HEK293 (cell line): ENCODE measurements around the gene GNPTG.

Experiments used
- ELK4 ChIP-seq: IDR thresholded peaks from 2 replicates; pipeline ENCODE4 v1.6.1; 2011; ENCODE audit warnings: mild to moderate bottlenecking, low read depth, low read length, borderline replicate concordance
- GLI2 ChIP-seq: fragments of 450-650 bp; formaldehyde crosslinking; IDR thresholded peaks from 2 replicates; pipeline ENCODE4; 2017; ENCODE audit warnings: missing biosample characterization, missing genetic modification characterization, low read depth, borderline replicate concordance
- HOXA7 ChIP-seq: sonication (generic); formaldehyde crosslinking; IDR thresholded peaks from 2 replicates; pipeline ENCODE4 v1.8.1; 2022; ENCODE audit warnings: missing genetic modification reagents, borderline replicate concordance
- PRDM6 ChIP-seq: fragments of 450-650 bp; formaldehyde crosslinking; IDR thresholded peaks from 2 replicates; pipeline ENCODE4 v1.5.1; 2017; ENCODE audit warnings: missing biosample characterization, missing genetic modification characterization
- SP7 ChIP-seq: fragments of 450-650 bp; formaldehyde crosslinking; IDR thresholded peaks from 2 replicates; pipeline ENCODE4 v1.5.1; 2016; ENCODE audit warnings: missing biosample characterization, missing genetic modification characterization
- ZBTB11 ChIP-seq: fragments of 450-650 bp; formaldehyde crosslinking; conservative IDR thresholded peaks from 2 replicates; pipeline ENCODE4 v1.5.1; 2016; ENCODE audit warnings: low read depth, missing biosample characterization, missing genetic modification characterization
- ZBTB7A ChIP-seq: fragments of 450-650 bp; formaldehyde crosslinking; IDR thresholded peaks from 2 replicates; pipeline ENCODE4 v1.5.1; 2016; ENCODE audit warnings: low read depth, missing biosample characterization, missing genetic modification characterization
- ZNF10 ChIP-seq: fragments of 450-650 bp; formaldehyde crosslinking; IDR thresholded peaks from 2 replicates; pipeline ENCODE4 v1.5.1; 2017; ENCODE audit warnings: missing biosample characterization, missing genetic modification characterization
- ZNF155 ChIP-seq: fragments of 450-650 bp; formaldehyde crosslinking; IDR thresholded peaks from 2 replicates; pipeline ENCODE4 v1.5.1; 2016; ENCODE audit warnings: missing biosample characterization, missing genetic modification characterization
- ZNF2 ChIP-seq: fragments of 450-650 bp; formaldehyde crosslinking; IDR thresholded peaks from 2 replicates; pipeline ENCODE4 v1.5.1; 2016; ENCODE audit warnings: missing biosample characterization, missing genetic modification characterization
- ZNF202 ChIP-seq: fragments of 450-650 bp; formaldehyde crosslinking; IDR thresholded peaks from 2 replicates; pipeline ENCODE4 v1.5.1; 2016; ENCODE audit warnings: missing biosample characterization, missing genetic modification characterization, borderline replicate concordance
- ZNF26 ChIP-seq: fragments of 450-650 bp; formaldehyde crosslinking; IDR thresholded peaks from 2 replicates; pipeline ENCODE4 v1.5.1; 2016; ENCODE audit warnings: missing biosample characterization, missing genetic modification characterization
- ZNF280D ChIP-seq: fragments of 450-650 bp; formaldehyde crosslinking; IDR thresholded peaks from 2 replicates; pipeline ENCODE4 v1.5.1; 2016; ENCODE audit warnings: missing biosample characterization, missing genetic modification characterization
- ZNF292 ChIP-seq: fragments of 450-650 bp; formaldehyde crosslinking; IDR thresholded peaks from 2 replicates; pipeline ENCODE4 v1.5.1; 2016; ENCODE audit warnings: low read depth, missing biosample characterization, missing genetic modification characterization, borderline replicate concordance
- ZNF423 ChIP-seq: fragments of 450-650 bp; formaldehyde crosslinking; IDR thresholded peaks from 2 replicates; pipeline ENCODE4 v1.5.1; 2016; ENCODE audit warnings: missing biosample characterization, missing genetic modification characterization
- ZNF530 ChIP-seq: fragments of 450-650 bp; formaldehyde crosslinking; IDR thresholded peaks from 2 replicates; pipeline ENCODE4 v1.5.1; 2016; ENCODE audit warnings: low read depth, missing biosample characterization, missing genetic modification characterization
- ZNF544 ChIP-seq: fragments of 450-650 bp; formaldehyde crosslinking; IDR thresholded peaks from 2 replicates; pipeline ENCODE4 v1.5.0; 2017; ENCODE audit warnings: missing biosample characterization, missing genetic modification characterization
- ZNF585B ChIP-seq: fragments of 450-650 bp; formaldehyde crosslinking; IDR thresholded peaks from 2 replicates; pipeline ENCODE4 v1.5.1; 2016; ENCODE audit warnings: missing biosample characterization, missing genetic modification characterization
- ZNF596 ChIP-seq: fragments of 450-650 bp; IDR thresholded peaks from 2 replicates; pipeline ENCODE4 v1.5.0; 2018; ENCODE audit warnings: missing biosample characterization, mild to moderate bottlenecking, missing genetic modification characterization, moderate library complexity
- ZNF670 ChIP-seq: fragments of 450-650 bp; formaldehyde crosslinking; IDR thresholded peaks from 2 replicates; pipeline ENCODE4 v1.5.1; 2016; ENCODE audit warnings: missing biosample characterization, missing genetic modification characterization, low read depth
- ZNF747 ChIP-seq: fragments of 450-650 bp; formaldehyde crosslinking; IDR thresholded peaks from 2 replicates; pipeline ENCODE4 v1.5.1; 2016; ENCODE audit warnings: missing biosample characterization, missing genetic modification characterization
- ZNF777 ChIP-seq: fragments of 450-650 bp; formaldehyde crosslinking; IDR thresholded peaks from 2 replicates; pipeline ENCODE4 v1.5.1; 2017; ENCODE audit warnings: missing biosample characterization, missing genetic modification characterization, borderline replicate concordance
- ZSCAN16 ChIP-seq: fragments of 450-650 bp; formaldehyde crosslinking; IDR thresholded peaks from 2 replicates; pipeline ENCODE4 v1.5.1; 2016; ENCODE audit warnings: missing biosample characterization, missing genetic modification characterization
- TF ChIP-seq, protein P1 (sequence below): fragments of 450-650 bp; IDR thresholded peaks from 2 replicates; pipeline ENCODE4 v1.5.1; 2018; ENCODE audit warnings: missing biosample characterization, mild to moderate bottlenecking, missing genetic modification characterization
- TF ChIP-seq, protein P2 (sequence below): fragments of 450-650 bp; formaldehyde crosslinking; IDR thresholded peaks from 2 replicates; pipeline ENCODE4 v1.5.1; 2016; ENCODE audit warnings: missing biosample characterization, missing genetic modification characterization

The GNPTG gene

DNA sequence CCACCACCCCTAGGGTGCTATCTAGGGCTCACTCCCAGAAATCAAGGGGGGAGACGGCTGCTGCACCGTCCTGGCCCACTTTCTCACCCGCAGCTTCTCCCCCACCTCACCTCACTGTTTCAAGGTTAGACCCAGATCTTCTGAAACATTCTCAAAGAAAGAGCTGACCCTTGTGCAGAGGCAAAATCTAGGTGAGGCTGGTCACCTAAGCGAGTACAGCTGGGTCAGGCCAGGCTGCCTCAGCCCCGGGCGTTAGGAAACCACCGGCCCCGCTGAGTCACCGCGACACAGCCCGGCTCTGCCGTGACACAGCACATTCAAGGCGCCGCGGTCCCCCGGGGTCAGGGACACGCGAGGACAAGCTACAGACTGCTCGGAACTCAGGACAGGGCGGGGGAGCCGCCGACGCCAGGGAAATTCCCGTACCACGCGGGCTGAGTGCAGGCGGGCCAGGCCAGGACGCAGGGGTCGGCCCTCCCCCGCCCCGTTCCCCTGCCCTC is 27.1 kb downstream of the GNPTG start (continued):
- TF ChIP-seq ZNF280D (tag by site-specific recombination): no peak
- TF ChIP-seq ZBTB7A (tag by site-specific recombination): peak; percentile 56; the same call in 1 of the 2 replicates
- TF ChIP-seq ZNF777: no peak
- no peak for TF ChIP-seq HOXA7 (CRISPR knock-in tag)
- no peak for TF ChIP-seq ZNF292 (tag by site-specific recombination)
- TF ChIP-seq ZNF596: no peak
- no peak for TF ChIP-seq ZNF585B (tag by site-specific recombination)
- no peak for TF ChIP-seq GLI2
- TF ChIP-seq, protein P1, sequence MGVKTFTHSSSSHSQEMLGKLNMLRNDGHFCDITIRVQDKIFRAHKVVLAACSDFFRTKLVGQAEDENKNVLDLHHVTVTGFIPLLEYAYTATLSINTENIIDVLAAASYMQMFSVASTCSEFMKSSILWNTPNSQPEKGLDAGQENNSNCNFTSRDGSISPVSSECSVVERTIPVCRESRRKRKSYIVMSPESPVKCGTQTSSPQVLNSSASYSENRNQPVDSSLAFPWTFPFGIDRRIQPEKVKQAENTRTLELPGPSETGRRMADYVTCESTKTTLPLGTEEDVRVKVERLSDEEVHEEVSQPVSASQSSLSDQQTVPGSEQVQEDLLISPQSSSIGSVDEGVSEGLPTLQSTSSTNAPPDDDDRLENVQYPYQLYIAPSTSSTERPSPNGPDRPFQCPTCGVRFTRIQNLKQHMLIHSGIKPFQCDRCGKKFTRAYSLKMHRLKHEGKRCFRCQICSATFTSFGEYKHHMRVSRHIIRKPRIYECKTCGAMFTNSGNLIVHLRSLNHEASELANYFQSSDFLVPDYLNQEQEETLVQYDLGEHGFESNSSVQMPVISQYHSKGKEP (tag by site-specific recombination): no peak
- no peak for TF ChIP-seq ZNF10 (tag by site-specific recombination)
- TF ChIP-seq ELK4: no peak
- TF ChIP-seq ZNF155 (tag by site-specific recombination): no peak
- no peak for TF ChIP-seq ZNF423 (tag by site-specific recombination)
- TF ChIP-seq ZNF544 (tag by site-specific recombination): no peak
- TF ChIP-seq ZSCAN16 (tag by site-specific recombination): no peak
- no peak for TF ChIP-seq ZBTB11 (tag by site-specific recombination)
- TF ChIP-seq ZNF747 (tag by site-specific recombination): no peak
- no peak for TF ChIP-seq ZNF670 (tag by site-specific recombination)
- TF ChIP-seq ZNF530 (tag by site-specific recombination): no peak
- TF ChIP-seq SP7 (tag by site-specific recombination): peak; percentile 77; the same call in 1 of the 2 replicates
- no peak for TF ChIP-seq ZNF202 (tag by site-specific recombination)
- TF ChIP-seq PRDM6 (tag by site-specific recombination): no peak
- peak; percentile 57; the same call in 1 of the 2 replicates for TF ChIP-seq ZNF2
- TF ChIP-seq, protein P2, sequence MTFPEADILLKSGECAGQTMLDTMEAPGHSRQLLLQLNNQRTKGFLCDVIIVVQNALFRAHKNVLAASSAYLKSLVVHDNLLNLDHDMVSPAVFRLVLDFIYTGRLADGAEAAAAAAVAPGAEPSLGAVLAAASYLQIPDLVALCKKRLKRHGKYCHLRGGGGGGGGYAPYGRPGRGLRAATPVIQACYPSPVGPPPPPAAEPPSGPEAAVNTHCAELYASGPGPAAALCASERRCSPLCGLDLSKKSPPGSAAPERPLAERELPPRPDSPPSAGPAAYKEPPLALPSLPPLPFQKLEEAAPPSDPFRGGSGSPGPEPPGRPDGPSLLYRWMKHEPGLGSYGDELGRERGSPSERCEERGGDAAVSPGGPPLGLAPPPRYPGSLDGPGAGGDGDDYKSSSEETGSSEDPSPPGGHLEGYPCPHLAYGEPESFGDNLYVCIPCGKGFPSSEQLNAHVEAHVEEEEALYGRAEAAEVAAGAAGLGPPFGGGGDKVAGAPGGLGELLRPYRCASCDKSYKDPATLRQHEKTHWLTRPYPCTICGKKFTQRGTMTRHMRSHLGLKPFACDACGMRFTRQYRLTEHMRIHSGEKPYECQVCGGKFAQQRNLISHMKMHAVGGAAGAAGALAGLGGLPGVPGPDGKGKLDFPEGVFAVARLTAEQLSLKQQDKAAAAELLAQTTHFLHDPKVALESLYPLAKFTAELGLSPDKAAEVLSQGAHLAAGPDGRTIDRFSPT: peak; percentile 54
- no peak for TF ChIP-seq ZNF26 (tag by site-specific recombination)
